HepG2 (cell line): ENCODE measurements around the gene USP1. TPM values are rescaled to one million over a fixed set of nuclear protein-coding genes. Genes with fewer than 3 reads are reported as not detected.

Experiments
- ATF6 ChIP-seq: sonication (generic); formaldehyde crosslinking; conservative IDR thresholded peaks from 2 replicates; pipeline ENCODE4 v1.4.0; 2020; ENCODE audit warnings: missing genetic modification reagents
- CENPT ChIP-seq: sonication (generic); formaldehyde crosslinking; IDR thresholded peaks from 2 replicates; pipeline ENCODE4 v1.8.0; 2022; ENCODE audit warnings: low read depth, mild to moderate bottlenecking, moderate library complexity, missing genetic modification reagents
- ISX ChIP-seq: sonication (generic); formaldehyde crosslinking; conservative IDR thresholded peaks from 2 replicates; pipeline ENCODE4 v1.5.0; 2020; ENCODE audit warnings: missing genetic modification reagents
- MZF1 ChIP-seq: sonication (generic); formaldehyde crosslinking; IDR thresholded peaks from 2 replicates; pipeline ENCODE4 v1.8.1; 2023; ENCODE audit warnings: mild to moderate bottlenecking, missing genetic modification reagents, borderline replicate concordance
- PRPF4 ChIP-seq: fragments of 200-400 bp; formaldehyde crosslinking; IDR thresholded peaks from 2 replicates; pipeline ENCODE4 v1.6.1; 2016; ENCODE audit warnings: low read length, low read depth; ENCODE audit not compliant: poor library complexity, severe bottlenecking
- SIX4 ChIP-seq: sonication (generic); formaldehyde crosslinking; IDR thresholded peaks from 2 replicates; pipeline ENCODE4 v1.4.0; 2020; ENCODE audit warnings: missing genetic modification reagents
- TERF1 ChIP-seq: sonication (generic); formaldehyde crosslinking; IDR thresholded peaks from 2 replicates; pipeline ENCODE4 v1.8.0; 2022; ENCODE audit warnings: mild to moderate bottlenecking, missing genetic modification reagents, moderate library complexity
- ZFP90 ChIP-seq: sonication (generic); formaldehyde crosslinking; IDR thresholded peaks from 2 replicates; pipeline ENCODE4 v1.8.0; 2022; ENCODE audit warnings: missing genetic modification reagents, mild to moderate bottlenecking, inconsistent platforms, borderline replicate concordance
- ZNF274 ChIP-seq: sonication (generic); formaldehyde crosslinking; IDR thresholded peaks from 2 replicates; pipeline ENCODE4 v1.5.1; 2020; ENCODE audit warnings: mild to moderate bottlenecking, missing genetic modification reagents
- ZNF292 ChIP-seq: sonication (generic); formaldehyde crosslinking; IDR thresholded peaks from 2 replicates; pipeline ENCODE4 v1.8.1; 2022; ENCODE audit warnings: mild to moderate bottlenecking, low read depth, missing genetic modification reagents, borderline replicate concordance
- ZNF326 ChIP-seq: sonication (generic); formaldehyde crosslinking; IDR thresholded peaks from 2 replicates; pipeline ENCODE4 v1.4.0; 2020; ENCODE audit warnings: missing genetic modification reagents, borderline replicate concordance
- ZNF407 ChIP-seq: sonication (generic); formaldehyde crosslinking; IDR thresholded peaks from one replicate; pipeline ENCODE4 v1.5.1; 2020; ENCODE audit warnings: mild to moderate bottlenecking, missing genetic modification reagents; ENCODE audit errors: not compliant biosample characterization
- ZNF720 ChIP-seq: sonication (generic); formaldehyde crosslinking; IDR thresholded peaks from 2 replicates; pipeline ENCODE4 v1.4.0; 2020; ENCODE audit warnings: missing genetic modification reagents
- ZNF770 ChIP-seq: sonication (generic); formaldehyde crosslinking; IDR thresholded peaks from 2 replicates; pipeline ENCODE4 v1.5.0; 2020; ENCODE audit warnings: mild to moderate bottlenecking, missing genetic modification reagents
- polyA plus RNA-seq, 8 experiments: library from polyadenylated mRNA; depleted of rRNA in 3 of 8; stranded (reverse) in 7 of 8; unstranded in 1 of 8; fragments of >200 nt; fragmentation: Illumina TruSeq in 4 of 8; extraction: Trizol in 4 of 8; gene quantifications; 2 replicates each; pipeline versions ENCODE4 v1.2.1 to v1.2.3, GENCODE V29; 2011 to 2016; ENCODE audit warnings: low read depth in 4 of 8, missing spikeins in 1 of 8, mixed read lengths in 1 of 8; ENCODE audit not compliant: insufficient read depth in 1 of 8
- total RNA-seq, 5 experiments: library from RNA; depleted of rRNA; stranded (reverse); fragments of >200 nt; fragmentation: Illumina TruSeq; extraction: Trizol; gene quantifications; 2 replicates each; pipeline ENCODE4 v1.2.3, GENCODE V29; 2016; ENCODE audit warnings: low read depth in 1 of 5

The USP1 gene
- total and polyA plus RNA-seq, 2 of the 13 experiments (the other 11 are each of a cell fraction or from before 2014, with no cell fraction given), result 9.0 to 64.6 TPM

- TF ChIP-seq ZFP90, result no peak; the same call in 1 of the 2 replicates
- TF ChIP-seq ZNF407 (CRISPR knock-in tag), result peak; percentile 77
- peak; percentile 62 for TF ChIP-seq SIX4 (CRISPR knock-in tag)
- peak; percentile 40; the same call in 1 of the 2 replicates for TF ChIP-seq ZNF770 (CRISPR knock-in tag)
- TF ChIP-seq ATF6, result no peak
- no peak for TF ChIP-seq CENPT (CRISPR knock-in tag)
- TF ChIP-seq MZF1 (CRISPR knock-in tag), result no peak
- TF ChIP-seq ISX (CRISPR knock-in tag), result no peak
- TF ChIP-seq ZNF720 (CRISPR knock-in tag), result no peak
- no peak for TF ChIP-seq ZNF326 (CRISPR knock-in tag)
- TF ChIP-seq PRPF4, result no peak
- TF ChIP-seq ZNF292 (CRISPR knock-in tag), result no peak; the same call in 1 of the 2 replicates
- no peak for TF ChIP-seq ZNF274 (CRISPR knock-in tag)
- TF ChIP-seq TERF1 (CRISPR knock-in tag), result no peak
These were observed at the start of gene USP1 (continued) for GRCh38 chr1:62436466-62437272.
